C1 segment of cervical spinal cord (tissue), 14 donors: Measurements from ENCODE around the gene PRAMEF10.
"Not testable (repeated sequence)": the region's sequence is repeated elsewhere in the genome, so short reads cannot be mapped to it uniquely, and the experiment has no call there.

ENCODE experiments used
- DNase-seq, 14 donors: peaks; one replicate each; lab custom pipeline; 2025; lab: John Stamatoyannopoulos, UW

PRAMEF10 gene, protein sequence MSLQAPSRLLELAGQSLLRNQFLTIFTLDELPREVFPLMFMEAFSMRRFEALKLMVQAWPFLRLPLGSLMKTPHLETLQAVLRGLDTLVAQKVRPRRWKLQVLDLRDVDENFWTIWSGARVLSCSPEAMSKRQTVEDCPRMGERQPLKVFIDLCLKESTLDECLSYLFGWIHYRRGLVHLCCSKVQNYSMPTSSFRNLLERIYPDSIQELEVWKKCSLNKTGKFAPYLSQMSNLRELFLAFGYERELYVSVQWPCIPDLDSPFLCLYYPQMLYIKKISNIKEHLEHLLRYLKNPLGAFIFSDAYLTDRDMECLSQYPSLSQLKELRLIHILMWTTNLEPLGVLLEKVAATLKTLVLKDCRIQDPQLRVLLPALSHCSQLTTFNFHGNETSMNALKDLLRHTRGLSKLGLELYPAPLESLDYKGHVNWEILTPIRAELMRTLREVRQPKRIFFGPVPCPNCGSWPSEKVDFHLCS

DNA sequence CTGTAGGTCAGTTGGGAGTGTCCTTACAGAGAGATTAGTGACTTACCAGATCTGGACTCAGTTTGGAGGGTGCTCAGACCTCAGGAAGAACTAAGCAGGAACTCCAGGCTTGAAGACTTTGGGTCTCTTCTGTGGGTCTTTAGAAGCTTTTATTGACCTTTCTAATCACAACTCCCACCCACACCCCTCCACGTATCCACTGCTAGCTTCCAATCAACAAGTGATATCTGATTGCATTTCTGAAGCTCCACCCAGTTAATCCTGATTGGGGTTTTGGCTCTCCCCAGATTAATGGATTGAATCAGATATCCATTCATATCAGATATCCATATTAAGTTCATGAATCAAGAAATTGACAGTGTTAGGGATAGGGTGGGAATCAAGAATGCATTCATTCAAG lies at the start of gene PRAMEF10:
Gene PRAMEF10, minus strand, starts transcription at position 101 of the 400 bp plus-strand sequence. CDS start 2,423 bp downstream, outside the sequence.
- DNase-seq, result not testable (repeated sequence)

DNA sequence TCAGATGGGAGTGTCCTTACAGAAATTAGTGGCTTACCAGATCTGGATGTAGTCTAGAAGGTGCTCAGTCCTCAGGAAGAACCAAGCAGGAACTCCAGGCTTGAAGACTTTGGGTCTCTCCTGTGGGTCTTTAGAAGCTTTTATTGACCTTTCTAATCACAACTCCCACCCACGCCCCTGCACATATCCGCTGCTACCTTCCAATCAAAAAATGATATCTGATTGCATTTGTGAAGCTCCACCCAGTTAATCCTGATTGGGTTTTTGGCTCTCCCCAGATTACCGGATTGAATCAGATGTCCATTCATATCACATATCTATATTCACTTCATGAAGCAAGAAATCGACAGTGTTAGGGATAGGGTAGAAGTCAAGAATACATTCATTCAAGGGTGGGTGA lies 49.4 kb upstream of the PRAMEF10 start, which contains the start of gene PRAMEF6:
Gene PRAMEF6, minus strand, starts transcription at position 101 of the 400 bp plus-strand sequence. CDS start 5,062 bp downstream, outside the sequence.
- DNase-seq, result not testable (repeated sequence)

- DNase-seq, result not testable (repeated sequence)
Observed at GRCh38 chr1:12924368-12924767, 26.3 kb upstream of the PRAMEF10 start.

DNA sequence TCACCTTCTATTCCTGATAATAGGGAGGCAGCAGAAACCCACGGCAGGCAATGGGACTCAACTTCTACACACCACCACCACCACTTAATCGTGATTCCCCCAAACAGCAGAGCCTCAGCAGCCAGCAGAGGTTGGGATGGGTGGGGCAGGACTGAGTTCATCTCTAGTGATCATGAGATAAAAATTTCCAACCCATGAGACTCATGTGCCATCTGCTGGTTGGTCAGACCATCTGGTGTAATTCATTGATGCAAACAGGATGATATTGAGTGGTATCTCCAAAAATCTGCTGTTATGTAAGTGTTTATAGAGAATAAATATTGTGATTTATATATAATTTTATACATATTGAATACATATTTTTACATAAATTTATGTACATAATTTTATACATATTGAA lies 23.7 kb upstream of the PRAMEF10 start:
- not testable (repeated sequence) for DNase-seq

GRCh38 chr1:12916310-12916709 lies 18.2 kb upstream of the PRAMEF10 start, which contains the start of gene PRAMEF7:
TSS of gene PRAMEF7 (plus strand) at chr1:12916610. CDS start at chr1:12917693, 1,083 bp downstream.
- not testable (repeated sequence) for DNase-seq

DNA sequence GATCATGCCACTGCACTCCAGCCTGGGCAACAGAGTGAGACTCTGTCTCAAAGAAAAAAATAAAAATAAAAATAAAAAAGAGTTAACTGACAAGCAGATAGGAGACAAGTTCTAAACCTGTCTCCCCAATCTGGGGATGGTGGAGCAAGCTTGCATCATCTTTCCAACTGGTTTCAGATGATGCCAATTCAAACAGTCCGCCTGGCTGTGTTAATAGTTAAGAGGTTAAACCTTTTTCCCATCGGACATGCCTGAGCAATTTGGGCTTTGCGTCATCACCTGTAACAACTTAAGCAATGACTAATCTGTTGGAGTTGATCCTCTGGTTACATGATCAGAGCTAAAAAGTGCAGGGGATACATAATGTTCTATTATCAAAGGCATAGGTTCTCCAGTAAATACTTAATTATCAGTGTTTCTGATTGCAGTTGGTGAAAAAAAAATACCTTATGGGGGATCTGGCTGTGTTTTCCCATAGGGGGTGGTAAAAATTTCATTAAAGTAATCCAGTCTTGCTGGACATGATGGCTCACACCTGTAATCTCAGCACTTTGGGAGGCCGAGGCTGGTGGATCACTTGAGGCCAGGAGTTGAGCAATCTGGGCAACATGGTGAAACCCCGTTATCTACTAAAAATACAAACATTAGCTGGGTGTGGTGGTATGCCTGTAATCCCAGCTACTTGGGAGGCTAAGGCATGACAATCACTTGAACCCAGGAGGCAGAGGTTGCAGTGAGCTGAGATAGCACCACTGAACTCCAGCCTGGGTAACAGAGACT lies 5.9 kb upstream of the PRAMEF10 start:
- DNase-seq, result not testable (repeated sequence)

GRCh38 chr1:12899186-12899585 lies 1.1 kb upstream of the PRAMEF10 start:
- DNase-seq, result not testable (repeated sequence)

DNA sequence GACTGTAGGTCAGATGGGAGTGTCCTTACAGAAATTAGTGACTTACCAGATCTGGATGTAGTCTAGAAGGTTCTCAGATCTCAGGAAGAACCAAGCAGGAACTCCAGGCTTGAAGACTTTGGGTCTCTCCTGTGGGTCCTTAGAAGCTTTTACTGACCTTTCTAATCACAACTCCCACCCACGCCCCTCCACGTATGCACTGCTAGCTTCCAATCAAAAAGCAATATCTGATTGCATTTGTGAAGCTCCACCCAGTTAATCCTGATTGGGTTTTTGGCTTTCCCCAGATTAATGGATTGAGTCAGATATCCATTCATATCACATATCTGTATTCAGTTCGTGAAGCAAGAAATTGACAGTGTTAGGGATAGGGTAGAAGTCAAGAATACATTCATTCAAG lies 12.0 kb downstream of the PRAMEF10 start, which contains the start of gene PRAMEF4:
Gene PRAMEF4, minus strand, starts transcription at position 101 of the 400 bp plus-strand sequence. CDS start 2,807 bp downstream, outside the sequence.
- not testable (repeated sequence) for DNase-seq

DNA sequence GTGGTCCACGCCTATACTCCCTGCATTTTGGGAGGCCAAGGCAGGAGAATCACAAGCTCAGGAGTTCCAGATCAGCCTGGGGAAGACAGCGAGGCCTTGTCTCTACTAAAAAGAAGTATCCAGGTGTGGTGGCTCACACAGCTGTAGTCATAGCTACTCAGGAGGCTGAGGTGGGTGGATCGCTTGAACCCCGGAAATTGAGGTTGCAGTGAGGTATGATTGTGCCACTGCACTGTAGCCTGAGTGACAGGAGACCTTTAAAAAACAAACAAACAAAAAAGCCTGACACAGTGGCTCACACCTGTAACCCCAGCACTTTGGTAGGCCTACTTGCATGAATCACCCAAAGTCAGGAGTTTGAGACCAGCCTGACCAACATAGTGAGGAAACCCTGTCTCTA lies 19.6 kb downstream of the PRAMEF10 start:
- DNase-seq, result not testable (repeated sequence)

GRCh38 chr1:12863131-12863880 lies 34.8 kb downstream of the PRAMEF10 start:
- DNase-seq, result not testable (repeated sequence)

GRCh38 chr1:12856786-12857185 lies 41.3 kb downstream of the PRAMEF10 start, which contains the start of gene PRAMEF2:
TSS of gene PRAMEF2 (plus strand) at chr1:12857086. CDS start at chr1:12859010, 1,924 bp downstream.
- DNase-seq, result not testable (repeated sequence)

GRCh38 chr1:12851779-12852178 lies 46.3 kb downstream of the PRAMEF10 start:
- DNase-seq, result no peak

GRCh38 chr1:12848620-12849019 lies 49.5 kb downstream of the PRAMEF10 start, which contains the start of gene HNRNPCL1:
TSS of gene HNRNPCL1 (minus strand) at chr1:12848720. CDS start at chr1:12848289, 431 bp downstream.
- DNase-seq, result not testable (repeated sequence)
